H9 (cell line): ENCODE results near the gene TENM4. TPM values are rescaled to one million over a fixed set of nuclear protein-coding genes. Genes with fewer than 3 reads are reported as not detected.

Experiments
- DNase-seq: peaks from one replicate; pipeline ENCODE4 v3.0.0-alpha.2; 2017
- H2AFZ ChIP-seq: one replicate; pipeline ENCODE4 v1.6.1; 2013; ENCODE audit warnings: mild to moderate bottlenecking, low read length, control low read depth, moderate library complexity
- H2AK5ac ChIP-seq: 2 replicates; pipeline ENCODE4 v1.6.1; 2013; ENCODE audit warnings: low read length, control low read depth, mixed read lengths; ENCODE audit not compliant: insufficient read length
- H2BK120ac ChIP-seq: one replicate; pipeline ENCODE4 v1.6.1; 2013; ENCODE audit warnings: low read depth, mild to moderate bottlenecking, low read length, control low read depth, inconsistent platforms; ENCODE audit not compliant: poor library complexity, severe bottlenecking
- H2BK12ac ChIP-seq: 2 replicates; pipeline ENCODE4 v1.6.1; 2013; ENCODE audit warnings: low read length, control low read depth, mixed read lengths, low read depth; ENCODE audit not compliant: insufficient read length
- H2BK15ac ChIP-seq: 2 replicates; pipeline ENCODE4 v1.6.1; 2013; ENCODE audit warnings: low read depth, low read length, control low read depth
- H2BK20ac ChIP-seq: one replicate; pipeline ENCODE4 v1.6.1; 2013; ENCODE audit warnings: low read depth, mild to moderate bottlenecking, low read length, control low read depth, inconsistent platforms; ENCODE audit not compliant: poor library complexity, severe bottlenecking
- H2BK5ac ChIP-seq: 2 replicates; pipeline ENCODE4 v1.6.1; 2013; ENCODE audit warnings: low read length, control low read depth, mixed read lengths; ENCODE audit not compliant: insufficient read length
- H3K14ac ChIP-seq: 2 replicates; pipeline ENCODE4 v1.6.1; 2013; ENCODE audit warnings: low read length, control low read depth; ENCODE audit not compliant: insufficient read depth
- H3K18ac ChIP-seq: 2 replicates; pipeline ENCODE4 v1.6.1; 2013; ENCODE audit warnings: low read depth, mild to moderate bottlenecking, mixed read lengths, low read length, control low read depth; ENCODE audit not compliant: insufficient read length
- H3K23ac ChIP-seq: 2 replicates; pipeline ENCODE4 v1.6.1; 2013; ENCODE audit warnings: low read length, control low read depth, mixed read lengths, low read depth; ENCODE audit not compliant: insufficient read length
- H3K23me2 ChIP-seq: 2 replicates; pipeline ENCODE4 v1.6.1; 2013; ENCODE audit warnings: low read depth, mild to moderate bottlenecking, mixed read lengths, low read length, control low read depth; ENCODE audit not compliant: insufficient read length, poor library complexity, severe bottlenecking
- H3K27ac ChIP-seq: 2 replicates; pipeline ENCODE4 v1.5.1; 2013; ENCODE audit warnings: low read length, control low read depth, mixed read lengths, low read depth; ENCODE audit not compliant: insufficient read length
- H3K27me3 ChIP-seq: 2 replicates; pipeline ENCODE4 v1.6.1; 2013; ENCODE audit warnings: low read length, control low read depth, inconsistent platforms; ENCODE audit not compliant: insufficient read depth
- H3K4ac ChIP-seq: 2 replicates; pipeline ENCODE4 v1.6.1; 2013; ENCODE audit warnings: low read depth, mild to moderate bottlenecking, control low read depth, inconsistent platforms, low read length, moderate library complexity
- H3K4me1 ChIP-seq: 2 replicates; pipeline ENCODE4 v1.6.1; 2013; ENCODE audit warnings: low read length, control low read depth, inconsistent platforms; ENCODE audit not compliant: insufficient read depth
- H3K4me2 ChIP-seq: 2 replicates; pipeline ENCODE4 v1.6.1; 2013; ENCODE audit warnings: low read length, control low read depth, mixed read lengths; ENCODE audit not compliant: insufficient read length, insufficient read depth
- H3K56ac ChIP-seq: 2 replicates; pipeline ENCODE4 v1.6.1; 2013; ENCODE audit warnings: low read depth, mild to moderate bottlenecking, mixed read lengths, low read length, control low read depth; ENCODE audit not compliant: insufficient read length
- H3K79me1 ChIP-seq: 2 replicates; pipeline ENCODE4 v1.6.1; 2013; ENCODE audit warnings: low read depth, mild to moderate bottlenecking, moderate library complexity, low read length, control low read depth, inconsistent platforms; ENCODE audit not compliant: insufficient read depth, poor library complexity, severe bottlenecking
- H3K79me2 ChIP-seq: 2 replicates; pipeline ENCODE4 v1.6.1; 2013; ENCODE audit warnings: low read length, control low read depth, inconsistent platforms; ENCODE audit not compliant: insufficient read depth
- H3K9ac ChIP-seq: 2 replicates; pipeline ENCODE4 v1.6.1; 2013; ENCODE audit warnings: low read length, control low read depth, mixed read lengths; ENCODE audit not compliant: insufficient read length; ENCODE audit errors: extremely low read depth
- H3K9me3 ChIP-seq: one replicate; pipeline ENCODE4 v1.6.1; 2013; ENCODE audit warnings: low read depth, low read length, inconsistent platforms; ENCODE audit not compliant: control insufficient read depth
- H3T11ph ChIP-seq: one replicate; pipeline ENCODE4 v1.6.1; 2013; ENCODE audit warnings: mild to moderate bottlenecking, low read length, control low read depth, inconsistent platforms
- H4K20me1 ChIP-seq: one replicate; pipeline ENCODE4 v1.6.1; 2013; ENCODE audit not compliant: control insufficient read depth, insufficient read length, insufficient read depth
- H4K5ac ChIP-seq: 2 replicates; pipeline ENCODE4 v1.6.1; 2013; ENCODE audit warnings: low read depth, mild to moderate bottlenecking, mixed read lengths, low read length, control low read depth; ENCODE audit not compliant: insufficient read length
- H4K8ac ChIP-seq: replicated peaks from 2 replicates; pipeline ENCODE4 v1.6.1; 2013; ENCODE audit warnings: low read length, control low read depth, mixed read lengths, low read depth; ENCODE audit not compliant: insufficient read length
- H4K91ac ChIP-seq: 2 replicates; pipeline ENCODE4 v1.6.1; 2013; ENCODE audit warnings: low read depth, mild to moderate bottlenecking, moderate library complexity, mixed read lengths, low read length, control low read depth; ENCODE audit not compliant: insufficient read length
- H3K27ac Mint-ChIP-seq, 3 experiments: 2 replicates in 2 of 3; 3 replicates in 1 of 3; pipeline ENCODE4 v1.8.0; 2020 to 2021; ENCODE audit warnings: mixed read lengths in 3 of 3, mild to moderate bottlenecking in 1 of 3, moderate library complexity in 1 of 3
- H3K27me3 Mint-ChIP-seq: 2 replicates; pipeline ENCODE4 v1.8.0; 2021; ENCODE audit warnings: low read depth, mild to moderate bottlenecking, moderate library complexity, mixed read lengths
- H3K36me3 Mint-ChIP-seq, 3 experiments: 2 replicates in 2 of 3; 3 replicates in 1 of 3; pipeline ENCODE4 v1.8.0; 2020 to 2021; ENCODE audit warnings: low read depth in 3 of 3, mixed read lengths in 3 of 3; ENCODE audit not compliant: insufficient read depth in 1 of 3
- H3K4me1 Mint-ChIP-seq, 2 experiments: 2 replicates each; pipeline ENCODE4 v1.8.0; 2020; ENCODE audit warnings: mixed read lengths in 2 of 2
- H3K4me3 Mint-ChIP-seq, 2 experiments: 2 replicates in 1 of 2; 3 replicates in 1 of 2; pipeline ENCODE4 v1.8.0; 2020 to 2021; ENCODE audit warnings: mild to moderate bottlenecking in 2 of 2, mixed read lengths in 2 of 2, moderate library complexity in 1 of 2
- H3K9me3 Mint-ChIP-seq, 2 experiments: 2 replicates in 1 of 2; 3 replicates in 1 of 2; pipeline ENCODE4 v1.8.0; 2020; ENCODE audit warnings: mild to moderate bottlenecking in 2 of 2, mixed read lengths in 2 of 2, moderate library complexity in 1 of 2
- CTCF ChIP-seq: fragments of 200-600 bp; sonication (generic); conservative IDR thresholded peaks from 3 replicates; pipeline ENCODE4 v1.8.0; 2021; ENCODE audit warnings: antibody characterized with exemption, mild to moderate bottlenecking
- WGBS: extraction: QIAGEN DNeasy Blood & Tissue Kit; methylation state at CpG from one replicate; pipeline ENCODE4 v1.1.7; 2013; ENCODE audit warnings: missing lambda C conversion rate, low lambda C conversion rate, mixed read lengths; ENCODE audit not compliant: insufficient read length; ENCODE audit errors: extremely low coverage; 5-methylcytosine and 5-hydroxymethylcytosine counted together
- total RNA-seq: library from RNA; stranded (reverse); gene quantifications from 2 replicates; pipeline ENCODE4 v1.2.1, GENCODE V29; 2021

Gene TENM4
- total RNA-seq, 1 experiment from 2014 or later: 4.6 TPM

GRCh38 chr11:79095424-79095823 is 345.4 kb downstream of the TENM4 start:
- no peak overlapping the region for H3K23ac ChIP-seq
- peaks cover 6% of the 10 kb centered on the region for H3K27me3 Mint-ChIP-seq
- H3K9ac ChIP-seq: no peak overlapping the region
- no CpG with 5 or more reads among the region's 3 CpGs for WGBS
- no peak overlapping the region for H3K4ac ChIP-seq
- no peak overlapping the region for H4K5ac ChIP-seq
- no peak overlapping the region for H3K18ac ChIP-seq
- H3K79me2 ChIP-seq: no peaks in the 10 kb centered on the region
- no peak overlapping the region for H4K8ac ChIP-seq
- H3T11ph ChIP-seq: no peak overlapping the region
- H3K36me3 Mint-ChIP-seq: no peaks in the 10 kb centered on the region
- no peak overlapping the region for H2BK5ac ChIP-seq
- no peak overlapping the region for H3K27ac ChIP-seq
- H3K4me1 ChIP-seq: no peaks in the 10 kb centered on the region
- H2BK120ac ChIP-seq: no peak overlapping the region
- H3K4me2 ChIP-seq: no peak overlapping the region
- no peaks in the 10 kb centered on the region for H4K20me1 ChIP-seq
- no peak overlapping the region for H2AFZ ChIP-seq
- no peak overlapping the region for H3K27ac Mint-ChIP-seq
- H3K79me1 ChIP-seq: no peaks in the 10 kb centered on the region
- no peaks in the 10 kb centered on the region for H3K9me3 ChIP-seq
- H3K4me3 Mint-ChIP-seq: no peak overlapping the region
- H3K14ac ChIP-seq: no peak overlapping the region
- H2AK5ac ChIP-seq: no peak overlapping the region
- H2BK15ac ChIP-seq: no peak overlapping the region
- H2BK12ac ChIP-seq: no peak overlapping the region
- peaks cover 11 to 23% of the 10 kb centered on the region in 2 experiments for H3K4me1 Mint-ChIP-seq
- no peak overlapping the region for H3K56ac ChIP-seq
- no peak for DNase-seq
- no peaks in the 10 kb centered on the region for H3K27me3 ChIP-seq
- no peak overlapping the region for H4K91ac ChIP-seq
- no peak overlapping the region for H2BK20ac ChIP-seq
- no peak for TF ChIP-seq CTCF
- H3K23me2 ChIP-seq: peaks cover 1% of the 10 kb centered on the region
- peaks cover 0 to 2% of the 10 kb centered on the region in 2 experiments; a peak in 1 of 5 replicates for H3K9me3 Mint-ChIP-seq
